ENCODE results near the gene AGT. TPM values are rescaled to one million over a fixed set of nuclear protein-coding genes. Genes with fewer than 3 reads are reported as not detected.
A peak's percentile ranks its signal among the peaks of the same experiment; 100 is the strongest.

AGT gene
- total RNA-seq, 1 experiment from 2014 or later = 1.0 TPM

- DNase-seq (ENCODE audit: low spot score) (no peak), ATAC-seq (no peak)
- Mint-ChIP-seq H3K36me3 (peaks cover 6% of the 10 kb centered on the region; the same call in 1 of the 2 replicates), H3K27ac (no peak overlapping the region), H3K27me3 (ENCODE audit: low read depth) (peaks cover 3% of the 10 kb centered on the region; the same call in 1 of the 2 replicates), H3K4me3 (no peak overlapping the region), H3K4me1 (peaks cover 2% of the 10 kb centered on the region; the same call in 1 of the 2 replicates), H3K9me3 (peaks cover 12% of the 10 kb centered on the region)
- ChIA-PET POLR2A (no interaction called here), CTCF (interaction anchor here (1.8 kb wide), 1 partner anchor 16 kb away, joined by 4 read pairs; no protein-coding TSS in a partner anchor)
- TF ChIP-seq NFYB (CRISPR knock-in tag; conservative IDR thresholded peaks at IDR 0.05; ENCODE audit: low read depth) (no peak), ERG (CRISPR knock-in tag; IDR thresholded peaks at IDR 0.05) (no peak), E2F1 (CRISPR knock-in tag; IDR thresholded peaks at IDR 0.05) (no peak), HMGXB4 (CRISPR knock-in tag; IDR thresholded peaks at IDR 0.05) (no peak), CREM (CRISPR knock-in tag; IDR thresholded peaks at IDR 0.05) (no peak), PRDM15 (CRISPR knock-in tag; IDR thresholded peaks at IDR 0.05) (peak; percentile 79)
Measured at GRCh38 chr1:230735447-230735846, 21.5 kb upstream of the AGT start.

- POLR2A ChIA-PET = no interaction called here
- peaks cover 7% of the 10 kb centered on the region for H3K27me3 Mint-ChIP-seq (ENCODE audit: low read depth)
- H3K4me1 Mint-ChIP-seq = peaks cover 22% of the 10 kb centered on the region
- no peak for ATAC-seq
- TF ChIP-seq JUN (CRISPR knock-in tag; IDR thresholded peaks at IDR 0.05) (no peak), OVOL2 (CRISPR knock-in tag; IDR thresholded peaks at IDR 0.05; ENCODE audit: borderline replicate concordance) (no peak), JAZF1 (CRISPR knock-in tag; IDR thresholded peaks at IDR 0.05) (no peak), ZNF396 (CRISPR knock-in tag; IDR thresholded peaks at IDR 0.05; ENCODE audit: borderline replicate concordance) (no peak), MLX (CRISPR knock-in tag; IDR thresholded peaks at IDR 0.05) (no peak), ZNF138 (CRISPR knock-in tag; conservative IDR thresholded peaks at IDR 0.05) (no peak), FOXP4 (CRISPR knock-in tag; IDR thresholded peaks at IDR 0.05) (no peak), TCF7 (CRISPR knock-in tag; IDR thresholded peaks at IDR 0.05; ENCODE audit: low read depth) (no peak), ELF4 (CRISPR knock-in tag; IDR thresholded peaks at IDR 0.05; ENCODE audit: low read depth) (no peak)
- H3K27ac Mint-ChIP-seq = no peak overlapping the region
- no peak overlapping the region for H3K4me3 Mint-ChIP-seq
- CTCF ChIA-PET = no interaction called here
- DNase-seq (ENCODE audit: low spot score) = no peak
- no peaks in the 10 kb centered on the region for H3K36me3 Mint-ChIP-seq
- 0 out of 2 replicates have a peak, but pooled peaks cover 4% of the 10 kb centered on the region for H3K9me3 Mint-ChIP-seq
Measured at GRCh38 chr1:230730977-230731376, 17.1 kb upstream of the AGT start.
